Esophagus muscularis mucosa (tissue), 4 donors: Measurements from ENCODE around the gene GPSM1. TPM values are rescaled to one million over a fixed set of nuclear protein-coding genes. Genes with fewer than 3 reads are reported as not detected.
A peak's percentile ranks its signal among the peaks of the same experiment; 100 is the strongest.

Experiments used
- DNase-seq: peaks from one replicate; pipeline ENCODE4 v3.0.0-alpha.2; 2017; ENCODE audit errors: extremely low spot score
- H3K27ac ChIP-seq, 4 donors: fragments of 200-600 bp; sonication (generic); replicated peaks in 1 of 4; 1 replicate in 3 of 4; 2 replicates in 1 of 4; pipeline ENCODE4 v1.5.1; 2016 to 2019; ENCODE audit warnings: mild to moderate bottlenecking in 1 of 4
- H3K27me3 ChIP-seq, 4 donors: fragments of 200-600 bp; sonication (generic); one replicate each; pipeline versions ENCODE4 v1.5.1 to v1.6.0; 2016 to 2019
- H3K36me3 ChIP-seq, 4 donors: fragments of 200-600 bp; sonication (generic); one replicate each; pipeline ENCODE4 v1.5.1; 2016 to 2019
- H3K4me1 ChIP-seq, 4 donors: fragments of 200-600 bp; sonication (generic); one replicate each; pipeline ENCODE4 v1.5.1; 2016 to 2019
- H3K4me3 ChIP-seq, 4 donors: fragments of 200-600 bp; sonication (generic); 1 replicate in 2 of 4; 2 replicates in 2 of 4; pipeline ENCODE4 v1.5.1; 2016 to 2019; ENCODE audit warnings: mild to moderate bottlenecking in 4 of 4, moderate library complexity in 1 of 4
- H3K9me3 ChIP-seq, 4 donors: fragments of 200-600 bp; sonication (generic); 1 replicate in 3 of 4; 2 replicates in 1 of 4; pipeline ENCODE4 v1.5.1; 2016 to 2019
- EP300 ChIP-seq: sonication (generic); formaldehyde crosslinking; IDR thresholded peaks from one replicate; pipeline ENCODE4 v1.6.1; 2017; ENCODE audit warnings: antibody characterized with exemption
- POLR2A ChIP-seq: fragments of 450-650 bp; IDR thresholded peaks from one replicate; pipeline ENCODE4 v1.6.1; 2017; ENCODE audit warnings: antibody characterized with exemption, moderate library complexity, mild to moderate bottlenecking, low read depth
- POLR2AphosphoS5 ChIP-seq, 2 donors: sonication (generic); formaldehyde crosslinking; IDR thresholded peaks; one replicate each; pipeline ENCODE4 v1.6.1; 2017; ENCODE audit warnings: antibody characterized with exemption in 2 of 2
- WGBS: methylation state at CpG from one replicate; pipeline ENCODE4 v1.1.5; 2018; 5-methylcytosine and 5-hydroxymethylcytosine counted together
- intact Hi-C: fragments of 100-400 bp; cut with DNase I; formaldehyde crosslinking; loops from one replicate; pipeline ENCODE4 v1.15.1; 2023
- total RNA-seq, 4 donors: library from RNA; depleted of rRNA; stranded (reverse); fragments of >200 nt; gene quantifications; one replicate each; pipeline versions ENCODE4 v1.1.0 to v1.2.1, GENCODE V29; 2016
- TF ChIP-seq, protein P1 (sequence below), 3 experiments: fragments of 200-600 bp in 2 of 3; fragments of 450-650 bp in 1 of 3; sonication (generic) in 2 of 3; IDR thresholded peaks; one replicate each; pipeline ENCODE4 v1.5.1; 2017 to 2019; ENCODE audit warnings: antibody characterized with exemption in 3 of 3, mild to moderate bottlenecking in 2 of 3, moderate library complexity in 1 of 3

The GPSM1 gene
- total RNA-seq, 4 donors from 2014 or later, result 8.3 to 18.5 (median 16.3) TPM

GRCh38 chr9:136322756-136323330 is 4.5 kb upstream of the GPSM1 start:
- Histone ChIP-seq H3K27ac (no peak overlapping the region), H3K36me3 (no peaks in the 10 kb centered on the region), H3K4me1 (peaks cover 14 to 24% (median 22%) of the 10 kb centered on the region in 4 donors), H3K4me3 (no peak overlapping the region), H3K27me3 (no peaks in the 10 kb centered on the region), H3K9me3 (no peaks in the 10 kb centered on the region)
- 70% methylated on average over 12 of the region's 23 CpGs for WGBS
- no peak for TF ChIP-seq POLR2A
- TF ChIP-seq, protein P1, sequence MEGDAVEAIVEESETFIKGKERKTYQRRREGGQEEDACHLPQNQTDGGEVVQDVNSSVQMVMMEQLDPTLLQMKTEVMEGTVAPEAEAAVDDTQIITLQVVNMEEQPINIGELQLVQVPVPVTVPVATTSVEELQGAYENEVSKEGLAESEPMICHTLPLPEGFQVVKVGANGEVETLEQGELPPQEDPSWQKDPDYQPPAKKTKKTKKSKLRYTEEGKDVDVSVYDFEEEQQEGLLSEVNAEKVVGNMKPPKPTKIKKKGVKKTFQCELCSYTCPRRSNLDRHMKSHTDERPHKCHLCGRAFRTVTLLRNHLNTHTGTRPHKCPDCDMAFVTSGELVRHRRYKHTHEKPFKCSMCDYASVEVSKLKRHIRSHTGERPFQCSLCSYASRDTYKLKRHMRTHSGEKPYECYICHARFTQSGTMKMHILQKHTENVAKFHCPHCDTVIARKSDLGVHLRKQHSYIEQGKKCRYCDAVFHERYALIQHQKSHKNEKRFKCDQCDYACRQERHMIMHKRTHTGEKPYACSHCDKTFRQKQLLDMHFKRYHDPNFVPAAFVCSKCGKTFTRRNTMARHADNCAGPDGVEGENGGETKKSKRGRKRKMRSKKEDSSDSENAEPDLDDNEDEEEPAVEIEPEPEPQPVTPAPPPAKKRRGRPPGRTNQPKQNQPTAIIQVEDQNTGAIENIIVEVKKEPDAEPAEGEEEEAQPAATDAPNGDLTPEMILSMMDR (IDR thresholded peaks at IDR 0.05), result no peak
- no peak for TF ChIP-seq EP300
- TF ChIP-seq POLR2AphosphoS5 (IDR thresholded peaks at IDR 0.05), result no peak
- no peak for DNase-seq
- intact Hi-C loops, result no loop called here

GRCh38 chr9:136323371-136323789 is 4.0 kb upstream of the GPSM1 start:
- Histone ChIP-seq H3K4me3 (no peak overlapping the region), H3K9me3 (no peaks in the 10 kb centered on the region), H3K27ac (no peak overlapping the region), H3K4me1 (peaks cover 19 to 30% (median 27%) of the 10 kb centered on the region in 4 donors), H3K36me3 (no peaks in the 10 kb centered on the region), H3K27me3 (no peaks in the 10 kb centered on the region)
- TF ChIP-seq EP300 (no peak), POLR2A (no peak), POLR2AphosphoS5 (IDR thresholded peaks at IDR 0.05) (no peak)
- TF ChIP-seq, protein P1 (IDR thresholded peaks at IDR 0.05), result no peak
- intact Hi-C loops, result no loop called here
- no peak for DNase-seq
- 88% methylated on average over 14 of the region's 17 CpGs for WGBS

GRCh38 chr9:136324501-136325300 is 2.6 kb upstream of the GPSM1 start:
- peaks cover 32 to 43% (median 40%) of the 10 kb centered on the region in 4 donors for H3K4me1 ChIP-seq
- H3K27me3 ChIP-seq, result no peaks in the 10 kb centered on the region
- WGBS, result 66% methylated on average over 9 of the region's 24 CpGs
- no peak overlapping the region for H3K4me3 ChIP-seq
- H3K9me3 ChIP-seq, result no peaks in the 10 kb centered on the region
- intact Hi-C loops, result no loop called here
- TF ChIP-seq POLR2AphosphoS5 (IDR thresholded peaks at IDR 0.05) (no peak), EP300 (no peak)
- no peaks in the 10 kb centered on the region for H3K36me3 ChIP-seq
- no peak for DNase-seq
- H3K27ac ChIP-seq, result no peak overlapping the region

GRCh38 chr9:136325358-136325757 is 2.0 kb upstream of the GPSM1 start:
- Histone ChIP-seq H3K4me1 (peaks cover 32 to 47% (median 44%) of the 10 kb centered on the region in 4 donors), H3K27ac (peak overlapping the region in 3 of 4 donors; percentile 76 to 79 (median 77)), H3K36me3 (no peaks in the 10 kb centered on the region), H3K27me3 (no peaks in the 10 kb centered on the region), H3K9me3 (no peaks in the 10 kb centered on the region), H3K4me3 (no peak overlapping the region)
- no peak for DNase-seq
- TF ChIP-seq POLR2A, result no peak
- TF ChIP-seq EP300, result no peak
- no peak for TF ChIP-seq POLR2AphosphoS5 (IDR thresholded peaks at IDR 0.05)
- TF ChIP-seq, protein P1 (IDR thresholded peaks at IDR 0.05), result no peak
- intact Hi-C loops, result no loop called here
- WGBS, result 92% methylated on average over 9 of the region's 13 CpGs

DNA sequence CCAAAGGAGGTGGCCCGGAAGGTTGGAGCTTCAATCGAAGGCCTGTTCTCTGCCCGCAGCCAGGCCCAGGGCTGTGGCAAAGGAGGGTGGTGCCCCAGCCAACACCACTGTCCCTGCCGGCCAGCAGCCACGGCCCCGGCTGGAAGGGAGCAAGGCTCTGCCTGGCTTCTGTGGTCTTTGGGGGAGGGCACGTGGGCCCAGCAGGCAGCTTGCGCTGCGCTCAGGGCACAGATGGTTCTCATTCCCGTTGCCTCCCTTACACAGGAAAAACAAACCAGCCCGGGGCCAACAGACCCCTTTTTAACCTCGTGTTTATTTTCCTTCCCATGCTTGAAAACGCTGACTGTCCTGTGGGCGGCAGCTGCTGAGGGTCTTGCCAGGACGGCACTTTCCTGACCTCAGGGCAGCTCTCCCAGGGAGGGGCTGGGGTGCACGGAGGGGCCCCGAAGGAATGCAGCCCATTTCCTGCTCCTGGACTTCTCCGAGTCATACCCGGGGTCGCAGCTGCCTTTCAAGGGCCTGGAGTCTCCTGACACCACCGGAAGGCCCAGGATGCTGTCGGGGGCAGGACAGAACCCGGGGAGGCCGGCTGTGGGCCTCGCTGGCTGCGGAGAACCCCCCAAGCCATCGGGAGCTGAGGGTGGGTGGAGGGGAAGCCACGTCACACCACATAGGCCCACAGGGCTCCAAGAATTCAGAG is 1.1 kb upstream of the GPSM1 start:
- Histone ChIP-seq H3K27ac (peak overlapping the region; percentile 76 to 79 (median 76)), H3K36me3 (peaks cover 0 to under 1% (median 0%) of the 10 kb centered on the region in 4 donors), H3K27me3 (no peaks in the 10 kb centered on the region), H3K9me3 (no peaks in the 10 kb centered on the region), H3K4me3 (peak overlapping the region in 2 of 4 donors; percentile 82 to 90), H3K4me1 (peaks cover 32 to 50% (median 45%) of the 10 kb centered on the region in 4 donors)
- no peak for DNase-seq
- 33% methylated on average over 17 of the region's 28 CpGs for WGBS
- intact Hi-C loops, result no loop called here
- no peak for TF ChIP-seq POLR2AphosphoS5 (IDR thresholded peaks at IDR 0.05)
- TF ChIP-seq, protein P1 (IDR thresholded peaks at IDR 0.05), result no peak
- TF ChIP-seq EP300, result no peak
- no peak for TF ChIP-seq POLR2A
